ENCODE data around the gene CCDC187.

CCDC187 gene

DNA sequence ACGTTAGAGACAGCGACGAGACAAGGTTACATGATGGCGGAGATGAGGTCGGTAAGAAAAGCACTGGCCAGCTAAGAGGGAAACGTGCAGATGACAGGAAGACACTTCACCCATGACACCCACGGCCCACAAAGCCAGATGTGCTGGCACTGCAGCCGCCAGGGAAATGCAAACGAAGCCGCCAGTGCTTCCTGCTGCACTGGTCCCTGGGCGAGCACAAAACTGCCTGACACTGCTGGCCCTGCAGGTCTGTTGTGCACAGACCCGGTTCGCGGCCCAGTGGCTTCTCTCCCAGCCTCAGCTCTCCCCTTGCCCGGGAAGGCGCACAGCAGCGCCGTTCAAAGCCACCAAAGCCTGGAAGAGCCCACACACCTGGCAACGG lies 78.5 kb downstream of the CCDC187 start:
- DNase-seq (ENCODE audit: low spot score): no peak

GRCh38 chr9:136223871-136224640 lies 79.8 kb downstream of the CCDC187 start:
- DNase-seq (ENCODE audit: low spot score): no peak

DNA sequence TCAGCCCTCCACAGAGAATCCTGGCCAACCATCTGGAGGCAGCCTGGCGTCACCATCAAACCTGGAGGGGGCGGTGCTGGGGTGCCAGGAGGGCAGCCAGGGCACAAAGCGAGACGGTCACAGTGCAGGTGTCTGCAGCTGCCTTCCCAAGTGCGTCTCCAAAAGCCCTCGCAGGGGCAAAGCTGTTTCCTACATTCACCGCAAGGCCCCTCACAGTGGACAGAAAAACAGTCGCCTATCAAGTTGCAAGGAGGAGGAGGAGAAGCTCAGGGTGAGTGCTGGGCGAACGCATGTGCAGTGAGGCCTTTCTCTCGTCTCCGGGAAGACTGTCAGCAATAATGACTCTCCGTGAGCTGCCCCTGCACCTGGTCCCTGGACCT lies 81.0 kb downstream of the CCDC187 start:
- no peak for DNase-seq (ENCODE audit: low spot score)

DNA sequence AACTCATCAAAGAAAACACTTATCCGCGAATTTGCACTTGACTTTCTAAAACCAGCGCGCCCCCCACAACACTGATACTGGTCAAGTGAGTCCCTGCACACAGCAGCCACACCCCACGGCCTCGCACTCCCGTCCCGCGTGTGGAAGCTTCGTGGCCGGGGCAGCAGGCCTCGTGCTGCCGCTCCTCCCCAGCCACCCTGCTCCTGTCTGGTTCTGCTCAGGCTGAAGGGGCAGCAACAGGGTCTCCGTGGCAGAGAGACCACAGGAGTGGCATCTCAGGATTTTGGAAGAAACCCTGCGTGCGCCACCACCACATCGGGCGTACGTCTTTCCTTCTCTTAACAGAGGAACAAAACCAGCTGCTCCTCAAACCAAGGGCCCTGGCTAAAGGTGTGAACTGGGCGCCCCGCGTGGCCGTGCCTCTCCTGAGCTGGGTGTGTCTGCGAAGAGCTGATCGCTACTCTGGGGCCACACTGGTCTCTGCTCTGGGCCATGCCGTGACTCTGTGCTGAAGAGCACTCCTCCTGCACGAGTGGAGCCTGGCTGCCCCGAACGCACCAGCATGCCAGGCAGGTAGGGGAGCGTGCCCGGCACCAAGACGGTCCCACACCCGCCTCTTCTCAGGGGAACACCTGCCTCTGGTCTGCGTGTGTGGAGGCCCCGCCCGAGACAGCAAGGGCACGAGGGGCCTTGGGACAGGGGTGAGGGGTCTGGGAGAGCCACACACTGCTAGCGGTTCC lies 81.6 kb downstream of the CCDC187 start:
- DNase-seq (ENCODE audit: low spot score): no peak

DNA sequence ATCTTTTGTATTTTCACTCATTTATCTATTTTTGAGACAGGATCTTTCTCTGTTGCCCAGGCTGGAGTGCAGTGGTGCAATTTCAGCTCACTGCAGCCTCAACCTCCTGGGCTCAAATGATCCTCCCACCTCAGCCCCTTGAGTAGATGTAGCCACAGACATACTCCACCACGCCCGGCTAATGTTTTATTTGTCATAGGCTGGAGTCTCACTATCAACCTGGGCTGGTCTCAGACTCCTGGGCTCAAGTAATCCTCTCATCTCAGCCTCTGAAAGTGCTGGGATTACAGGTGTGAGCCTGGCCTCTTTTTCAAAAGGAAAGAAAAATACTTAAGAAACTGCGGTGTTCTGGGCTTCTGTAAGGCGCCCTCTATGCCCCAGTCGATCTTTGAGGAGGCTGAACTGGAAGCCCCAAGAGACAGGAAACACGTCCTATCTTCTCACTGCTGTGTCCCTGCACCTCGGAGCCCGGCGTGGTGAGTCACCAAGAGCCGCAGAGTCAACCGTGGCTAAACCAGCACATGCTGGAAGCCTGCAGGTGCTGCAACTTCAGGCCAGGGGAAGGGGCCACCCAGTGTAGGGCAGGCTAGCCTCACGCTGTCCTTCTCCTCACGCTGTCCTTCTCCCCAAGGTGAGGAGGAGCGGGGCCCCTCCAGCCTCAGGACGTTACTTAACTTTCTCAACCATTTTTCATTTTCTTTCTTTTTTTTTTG lies 83.7 kb downstream of the CCDC187 start:
- peak; percentile 54 for DNase-seq (ENCODE audit: low spot score)

- no peak for DNase-seq (ENCODE audit: low spot score)
Measured at GRCh38 chr9:136219276-136219675, 84.6 kb downstream of the CCDC187 start.

DNA sequence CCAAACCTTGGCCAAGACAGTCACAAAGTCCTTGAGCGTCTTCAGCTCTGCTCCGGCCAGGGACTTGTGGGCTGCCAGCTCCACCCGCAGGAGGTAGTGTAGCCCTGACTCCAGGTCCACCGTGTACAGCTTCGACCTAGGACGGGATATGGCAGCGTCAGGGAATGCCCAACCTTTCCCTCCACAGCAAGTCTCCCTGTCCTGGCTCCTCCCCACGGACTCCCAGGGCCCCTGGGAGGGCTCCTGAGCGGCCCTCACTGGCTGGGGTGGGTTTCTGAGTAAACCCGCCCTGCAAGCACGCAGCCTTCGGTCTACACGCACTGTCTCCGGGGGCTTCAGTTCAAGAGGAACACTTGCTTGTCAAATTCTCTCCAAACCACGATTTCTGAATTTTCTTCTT lies 85.2 kb downstream of the CCDC187 start:
- DNase-seq (ENCODE audit: low spot score): no peak

- no peak for DNase-seq (ENCODE audit: low spot score)
Measured at GRCh38 chr9:136218271-136218670, 85.6 kb downstream of the CCDC187 start.

- no peak for DNase-seq (ENCODE audit: low spot score)
Measured at GRCh38 chr9:136216541-136217244, 87.2 kb downstream of the CCDC187 start.

GRCh38 chr9:136213733-136214132 lies 90.2 kb downstream of the CCDC187 start:
- DNase-seq (ENCODE audit: low spot score): no peak

DNA sequence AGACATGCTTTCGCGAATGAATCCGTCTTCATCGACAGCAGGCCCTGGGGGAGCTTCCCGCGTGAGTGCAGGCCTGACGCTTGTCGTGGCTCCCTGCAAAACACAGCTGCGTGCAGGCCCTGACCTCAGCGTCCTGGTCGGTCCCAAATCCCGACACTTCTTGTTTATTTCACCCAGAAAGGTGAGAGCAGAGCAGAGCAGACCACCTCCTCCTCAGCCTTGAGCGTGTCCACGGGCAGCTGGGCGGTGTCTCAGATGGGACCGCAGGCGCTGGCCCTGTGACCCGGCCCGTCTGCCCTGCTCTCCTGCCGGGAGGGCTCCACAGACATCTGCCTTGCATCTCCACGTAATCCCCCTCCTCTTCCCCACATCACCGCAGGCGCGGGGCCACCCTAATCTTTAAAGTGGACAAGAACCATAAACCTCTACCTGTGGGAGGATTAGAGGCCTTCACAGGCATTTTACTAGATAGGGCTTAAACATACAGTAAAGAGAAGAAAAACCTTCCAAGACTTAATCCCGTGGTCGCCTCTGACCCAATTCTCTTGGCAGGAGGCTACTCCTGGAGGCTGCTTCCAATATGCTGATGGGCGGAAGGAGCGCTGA lies 91.4 kb downstream of the CCDC187 start:
- no peak for DNase-seq (ENCODE audit: low spot score)

DNA sequence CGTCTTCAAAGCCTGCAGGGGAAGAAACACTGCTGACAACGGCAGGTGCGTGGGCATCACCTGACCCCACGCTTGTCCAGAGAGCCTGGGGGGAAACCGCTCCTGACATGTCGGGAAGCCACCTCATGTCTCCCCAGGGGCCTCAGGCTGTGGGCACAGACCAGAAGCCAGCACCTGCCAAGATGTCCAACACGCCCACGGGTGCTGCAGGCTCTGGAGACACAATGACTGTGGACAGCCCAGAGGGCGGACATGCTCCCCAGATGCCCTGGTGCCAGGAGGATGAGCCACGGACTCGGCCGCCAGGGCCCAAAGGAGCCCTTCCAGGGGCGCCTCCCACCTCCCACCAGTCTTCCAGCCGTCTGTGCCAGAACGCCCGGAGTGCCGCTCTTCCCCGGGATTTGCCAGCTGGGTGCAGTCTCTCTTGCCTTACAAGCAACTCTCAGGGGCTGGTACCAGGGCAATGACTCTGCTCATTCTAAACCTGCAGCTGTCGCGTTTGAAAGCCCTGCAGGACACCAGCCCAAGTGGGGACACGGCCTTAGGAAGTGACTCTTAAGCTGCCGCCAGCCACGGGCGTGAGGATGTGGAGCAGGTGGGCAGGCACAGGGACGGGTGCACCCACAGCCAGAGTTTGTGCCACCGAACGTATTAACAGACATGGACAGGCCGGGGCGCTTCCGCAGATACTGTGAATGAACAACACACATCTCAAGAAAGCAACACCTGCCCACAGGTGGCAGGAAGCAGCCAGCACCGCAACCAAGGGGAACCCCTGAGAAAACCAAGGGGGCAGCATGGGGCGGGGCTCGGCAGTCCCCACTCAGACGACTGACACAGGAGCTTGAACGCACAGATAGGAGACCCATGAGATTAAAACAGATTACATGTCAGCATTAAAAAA lies 92.2 kb downstream of the CCDC187 start:
- no peak for DNase-seq (ENCODE audit: low spot score)

DNA sequence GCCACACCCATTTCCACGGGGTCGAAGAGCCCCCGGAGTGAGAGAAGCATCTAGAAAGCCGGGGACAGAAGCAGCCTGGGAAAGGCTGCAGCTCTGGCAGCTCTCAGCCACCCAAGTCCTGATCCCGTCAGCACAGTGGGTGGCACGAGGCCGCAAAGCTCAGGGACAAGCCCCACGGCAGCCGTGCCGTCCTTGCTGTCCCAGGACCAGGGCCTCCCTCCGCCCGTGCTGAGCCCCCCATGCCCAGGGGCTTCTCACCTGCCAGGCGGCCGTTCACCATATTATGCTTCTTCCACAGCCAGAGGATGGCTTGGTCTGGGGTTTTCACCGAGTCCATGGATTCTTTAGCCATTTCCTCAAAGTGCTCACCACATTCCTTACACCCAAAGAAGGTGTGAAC lies 92.9 kb downstream of the CCDC187 start:
- no peak for DNase-seq (ENCODE audit: low spot score)

DNA sequence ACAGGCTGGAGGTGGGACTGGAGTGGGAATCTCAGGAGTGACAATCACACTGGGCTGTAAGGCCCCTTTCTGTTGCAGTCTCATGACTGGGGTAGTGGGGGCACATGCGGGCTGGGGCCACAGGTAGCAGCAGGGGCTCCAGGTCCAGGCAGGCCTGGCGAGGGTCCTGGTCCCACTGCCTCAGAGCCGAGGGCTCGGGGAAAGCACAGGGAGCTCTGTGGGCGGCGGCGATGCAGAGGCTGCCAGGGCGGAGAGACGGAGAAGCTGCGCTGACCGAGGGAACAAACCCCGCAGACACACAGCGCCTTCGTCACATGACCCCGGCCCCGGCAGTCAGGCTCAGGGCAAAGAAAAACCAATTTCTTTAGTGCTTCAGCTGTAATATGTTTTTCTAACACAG lies 93.6 kb downstream of the CCDC187 start:
- DNase-seq (ENCODE audit: low spot score): no peak

- DNase-seq (ENCODE audit: low spot score): no peak
Measured at GRCh38 chr9:136209786-136210185, 94.1 kb downstream of the CCDC187 start.

- no peak for DNase-seq (ENCODE audit: low spot score)
Measured at GRCh38 chr9:136209232-136209631, 94.7 kb downstream of the CCDC187 start.

DNA sequence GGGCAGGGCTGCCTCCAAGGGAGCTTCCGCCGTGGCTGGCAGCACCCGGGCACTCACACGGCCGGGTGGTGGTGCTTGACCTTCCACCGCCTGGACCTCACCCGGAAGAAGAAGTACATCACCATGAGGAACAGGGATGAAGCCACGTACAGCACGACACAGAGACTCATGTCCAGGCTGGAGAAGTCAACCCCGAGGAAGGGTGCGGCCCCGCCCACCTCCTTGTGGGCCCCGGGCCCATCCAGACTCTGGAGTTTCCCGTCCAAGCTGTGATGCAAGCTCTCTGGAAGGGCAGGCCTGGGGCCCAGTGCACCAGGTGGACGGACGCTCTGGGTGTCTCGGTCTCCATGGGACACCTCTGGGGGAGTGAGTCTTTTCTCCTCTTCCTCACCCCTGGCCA lies 95.2 kb downstream of the CCDC187 start:
- no peak for DNase-seq (ENCODE audit: low spot score)

GRCh38 chr9:136207616-136208015 lies 96.3 kb downstream of the CCDC187 start:
- DNase-seq (ENCODE audit: low spot score): no peak

GRCh38 chr9:136206602-136207275 lies 97.2 kb downstream of the CCDC187 start:
- DNase-seq (ENCODE audit: low spot score): no peak

DNA sequence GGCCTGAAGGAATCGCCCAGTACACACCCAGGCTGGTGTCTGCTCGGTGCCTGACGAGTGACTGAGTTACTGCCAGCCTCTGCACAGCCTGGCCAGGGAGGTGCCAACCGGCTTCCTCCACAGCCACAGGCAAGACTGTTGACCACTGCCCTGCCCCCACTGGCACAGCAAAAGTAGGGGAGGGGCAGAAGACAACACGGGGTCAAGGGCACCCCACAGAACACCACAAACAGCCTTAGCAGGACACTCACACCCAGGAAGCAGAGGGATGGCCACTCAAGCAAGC lies 98.2 kb downstream of the CCDC187 start:
- DNase-seq (ENCODE audit: low spot score): no peak

Measured in activated CD4-positive, alpha-beta T cell treated with anti-CD3 and anti-CD28 coated beads, Interleukin-2, Interleukin-4, amounts not matched to agents 100 ng/mL and 50 ng/mL, durations not matched to agents 16 hours and 8 hours (primary cell).